GM12891 (cell line): Measurements from ENCODE around the gene HNF1A.

Source experiments
- POLR2AphosphoS5 ChIP-seq: IDR thresholded peaks from 2 replicates; pipeline ENCODE4 v1.6.1; 2011; ENCODE audit warnings: low read depth, low read length, control low read depth
- TAF1 ChIP-seq: IDR thresholded peaks from 2 replicates; pipeline ENCODE4 v1.6.1; 2011; ENCODE audit warnings: low read depth, low read length, control low read depth

DNA sequence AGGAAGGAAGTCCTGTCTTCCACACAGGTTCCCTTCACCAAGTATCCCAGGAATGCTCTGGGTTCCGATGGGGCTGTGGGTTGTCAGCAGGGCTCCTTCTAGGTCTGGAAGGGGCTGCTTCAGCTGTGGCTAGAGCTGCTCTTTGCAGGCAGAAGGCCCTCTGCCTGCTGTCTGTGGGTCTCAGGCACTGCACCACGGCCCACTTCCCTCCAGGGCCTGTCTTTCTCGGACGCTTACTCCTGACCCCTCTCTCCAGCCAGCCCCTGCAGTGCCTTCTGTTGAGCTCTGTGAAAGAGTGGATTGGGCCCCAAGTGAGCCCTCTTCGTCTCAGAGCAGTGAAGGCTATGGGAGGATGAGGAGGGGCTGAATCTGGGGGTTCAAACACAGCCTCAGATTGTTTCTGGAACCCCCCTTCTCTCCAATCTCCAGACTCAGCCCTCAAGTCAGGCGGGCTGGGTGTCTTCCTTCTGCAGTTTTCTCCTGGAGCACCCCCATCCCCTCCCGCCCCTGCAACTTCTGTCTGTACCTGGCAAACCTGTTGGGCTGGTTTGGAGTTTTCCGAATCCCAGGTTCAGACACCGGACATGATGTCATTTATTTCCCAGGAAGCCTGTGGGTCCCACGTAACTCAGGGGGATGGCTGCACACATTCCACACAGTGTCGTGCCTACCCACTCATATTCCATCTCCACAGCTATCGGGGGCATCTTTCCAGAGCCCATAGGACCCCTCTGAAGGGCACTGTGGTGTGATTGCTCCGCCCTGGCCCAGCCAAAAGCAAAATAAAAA, 49.3 kb upstream of the HNF1A start:
- TF ChIP-seq TAF1 (no peak), POLR2AphosphoS5 (no peak)
